Esophagus mucosa (tissue), 1 donor: ENCODE measurements around the gene CHRNE. TPM values are rescaled to one million over a fixed set of nuclear protein-coding genes. Genes with fewer than 3 reads are reported as not detected.
"Not testable (repeated sequence)": the region's sequence is repeated elsewhere in the genome, so short reads cannot be mapped to it uniquely, and the experiment has no call there.

Source experiments
- ATAC-seq: fragments of 200-7000 bp; cut with Tn5 transposase; one replicate; pipeline ENCODE4 v1.9.1; 2020
- total RNA-seq: library from RNA; stranded (reverse); gene quantifications from one replicate; pipeline ENCODE4 v1.2.4, GENCODE V29; 2023
- donor health status: DM: yes; HTN: yes; CAD: no.

CHRNE gene
- total RNA-seq, 1 donor from 2014 or later: 0.32 TPM

DNA sequence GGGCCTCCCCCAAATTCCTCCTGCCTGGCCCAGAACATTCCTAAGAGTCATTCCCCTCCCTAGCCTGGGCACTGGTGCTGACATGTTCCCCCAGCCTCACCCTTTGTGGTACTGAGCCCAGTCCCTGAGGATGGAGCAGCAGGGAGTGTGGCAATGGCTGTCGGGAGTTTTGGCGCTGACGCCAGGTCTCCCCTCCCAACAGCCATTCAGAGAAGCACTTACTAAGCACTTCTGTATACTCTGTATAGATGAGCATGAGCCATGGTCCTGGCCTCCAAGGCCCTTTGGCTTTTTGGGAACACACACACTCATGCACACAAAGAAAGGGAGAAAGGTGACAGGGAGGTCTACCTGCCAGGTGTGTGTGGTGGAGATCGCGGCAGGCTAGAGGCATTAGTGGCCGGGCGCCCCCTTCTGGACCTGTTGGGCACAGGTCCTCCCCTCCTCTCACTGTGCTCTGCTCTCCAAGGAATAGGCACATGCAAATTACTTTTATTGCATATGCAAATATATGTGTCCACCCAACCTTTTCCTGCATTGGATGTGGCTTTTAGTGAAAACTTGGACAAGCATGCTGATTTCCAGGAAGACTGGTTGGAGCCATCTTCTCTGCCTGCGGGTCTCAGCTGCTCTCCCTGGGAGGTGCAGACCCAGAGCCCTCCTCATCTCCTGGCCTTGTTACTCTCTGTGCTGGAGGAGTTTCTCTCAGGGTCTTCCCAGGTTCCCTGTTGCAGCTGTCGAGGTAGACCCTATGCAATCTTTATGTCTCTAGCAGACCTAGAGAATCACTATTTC, 20.9 kb downstream of the CHRNE start:
- peak; percentile 84 for ATAC-seq

DNA sequence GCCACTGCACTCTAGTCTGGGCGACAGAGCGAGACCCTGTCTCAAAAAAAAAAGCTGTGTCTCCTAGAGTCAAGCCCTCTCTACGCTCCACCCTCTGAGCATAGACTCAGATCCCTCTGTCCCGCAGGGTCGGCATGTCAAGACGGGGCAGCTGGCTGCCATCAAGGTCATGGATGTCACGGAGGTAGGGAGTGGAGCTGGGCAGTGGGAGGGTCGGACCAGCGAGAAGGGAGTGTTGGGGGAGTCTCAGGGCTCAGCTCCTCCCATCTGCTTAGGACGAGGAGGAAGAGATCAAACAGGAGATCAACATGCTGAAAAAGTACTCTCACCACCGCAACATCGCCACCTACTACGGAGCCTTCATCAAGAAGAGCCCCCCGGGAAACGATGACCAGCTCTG, 22.0 kb downstream of the CHRNE start:
- no peak for ATAC-seq

DNA sequence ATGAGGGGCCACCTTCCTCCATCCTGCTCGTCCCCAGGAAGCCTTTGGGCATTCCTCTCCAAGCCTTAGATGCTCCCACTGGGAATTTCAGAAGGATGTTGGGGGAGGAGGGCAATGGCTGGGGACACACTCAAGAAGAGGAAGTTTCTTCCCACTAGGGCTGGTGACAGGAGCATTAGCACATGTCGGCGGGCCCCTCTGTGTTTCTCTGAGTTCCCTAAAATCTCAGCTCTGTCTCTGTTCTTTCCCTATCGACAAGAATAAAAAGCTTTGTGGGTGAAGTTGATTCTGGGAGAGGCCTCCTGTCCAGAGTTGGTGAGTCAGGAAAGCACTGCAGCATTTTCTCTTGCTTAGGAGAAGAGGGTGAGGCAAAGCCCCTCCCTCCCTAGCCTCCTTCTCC, 23.3 kb downstream of the CHRNE start:
- no peak for ATAC-seq

DNA sequence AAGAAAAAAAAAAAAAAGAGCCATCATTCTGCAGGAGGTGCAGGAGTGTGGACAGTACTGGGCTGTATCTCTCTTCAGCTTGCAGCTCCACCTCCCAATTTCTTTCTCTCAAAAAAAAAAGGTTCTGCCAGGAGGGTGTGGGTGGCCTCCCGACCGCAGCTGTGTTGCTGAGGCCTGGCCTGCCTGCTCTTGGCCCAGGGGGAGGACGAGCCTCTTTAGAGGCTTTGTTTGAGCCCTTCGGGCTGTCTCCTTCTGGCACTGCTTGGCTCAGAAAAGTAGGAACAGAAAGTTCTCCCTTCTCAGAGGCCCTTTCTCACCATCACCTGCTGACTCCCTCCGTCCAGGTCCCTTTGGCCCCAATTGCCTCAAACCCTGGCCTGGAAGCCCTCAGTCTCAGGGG, 25.8 kb downstream of the CHRNE start:
- ATAC-seq: no peak

DNA sequence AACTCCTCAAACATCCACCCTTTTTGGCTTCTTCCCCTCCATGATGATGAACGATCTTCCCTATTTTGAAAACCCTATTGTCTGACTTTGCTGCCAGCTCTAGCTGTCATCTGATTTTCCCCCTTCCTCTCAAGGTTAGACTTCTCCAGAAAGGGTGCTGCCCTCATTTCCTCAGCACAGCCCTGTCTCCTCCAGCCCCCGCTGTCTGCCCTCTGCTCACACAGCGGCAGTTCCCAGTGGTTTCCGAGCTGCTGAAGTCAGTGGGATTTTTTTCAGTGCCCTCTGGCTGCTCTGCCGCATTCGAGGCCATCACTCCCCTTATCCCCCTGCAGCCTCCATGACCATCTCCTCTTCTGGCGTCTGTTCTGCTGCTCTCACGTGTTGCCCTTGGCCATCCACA, 30.1 kb downstream of the CHRNE start:
- ATAC-seq: no peak

DNA sequence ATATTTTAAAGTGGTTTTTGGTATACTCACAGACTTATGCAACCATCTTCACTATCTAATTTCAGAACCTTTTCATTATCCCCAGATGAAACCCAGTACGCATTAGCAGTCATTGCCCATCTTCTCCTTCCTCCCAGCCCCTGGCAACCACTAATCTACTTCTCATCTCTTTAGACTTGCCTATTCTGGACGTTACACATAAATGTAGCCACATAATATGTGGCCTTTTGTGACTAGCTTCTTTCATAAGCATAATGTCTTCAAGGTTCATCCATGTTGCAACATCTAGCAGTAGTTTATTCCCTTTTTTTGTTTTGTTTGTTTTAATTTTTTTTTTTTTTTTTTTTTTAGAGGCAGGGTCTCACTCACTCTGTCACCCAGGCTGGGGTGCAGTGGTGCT, 32.0 kb downstream of the CHRNE start:
- ATAC-seq: no peak

DNA sequence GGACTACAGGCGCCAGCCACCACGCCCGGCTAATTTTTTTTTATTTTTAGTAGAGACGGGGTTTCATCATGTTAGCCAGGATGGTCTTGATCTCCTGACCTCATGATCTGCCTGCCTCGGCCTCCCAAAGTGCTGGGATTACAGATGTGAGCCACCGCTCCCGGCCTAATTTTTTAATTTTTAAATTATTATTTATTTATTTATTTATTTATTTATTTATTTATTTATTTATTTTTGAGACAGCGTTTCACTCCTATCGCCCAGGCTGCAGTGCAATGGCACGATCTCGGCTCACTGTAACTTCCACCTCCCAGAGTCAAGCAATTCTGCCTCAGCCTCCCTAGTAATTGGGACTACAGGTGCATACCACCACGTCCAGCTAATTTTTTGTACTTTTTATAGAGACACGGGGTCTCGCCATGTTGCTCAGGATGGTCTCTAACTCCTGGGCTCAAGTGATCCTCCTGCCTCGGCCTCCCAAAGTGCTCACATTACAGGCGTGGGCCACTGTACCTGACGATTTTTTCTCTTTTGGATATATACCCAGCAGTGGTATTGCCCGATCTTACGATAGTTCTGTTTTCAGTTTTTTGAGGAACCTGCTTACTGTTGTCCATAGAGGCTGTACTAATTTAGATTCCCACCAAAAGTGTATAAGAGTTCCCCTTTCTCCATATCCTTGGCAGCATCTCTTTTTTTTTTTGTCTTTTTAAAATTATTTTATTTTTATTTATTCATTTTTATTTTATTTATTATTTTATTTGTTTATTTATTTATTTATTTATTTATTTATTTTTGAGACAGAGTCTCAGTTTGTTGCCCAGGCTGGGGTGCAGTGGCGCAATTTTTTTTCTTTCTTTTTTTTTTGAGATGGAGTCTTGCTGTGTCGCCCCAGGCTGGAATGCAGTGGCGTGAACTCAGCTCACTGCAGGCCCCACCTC, 33.6 kb downstream of the CHRNE start:
- ATAC-seq: not testable (repeated sequence)

DNA sequence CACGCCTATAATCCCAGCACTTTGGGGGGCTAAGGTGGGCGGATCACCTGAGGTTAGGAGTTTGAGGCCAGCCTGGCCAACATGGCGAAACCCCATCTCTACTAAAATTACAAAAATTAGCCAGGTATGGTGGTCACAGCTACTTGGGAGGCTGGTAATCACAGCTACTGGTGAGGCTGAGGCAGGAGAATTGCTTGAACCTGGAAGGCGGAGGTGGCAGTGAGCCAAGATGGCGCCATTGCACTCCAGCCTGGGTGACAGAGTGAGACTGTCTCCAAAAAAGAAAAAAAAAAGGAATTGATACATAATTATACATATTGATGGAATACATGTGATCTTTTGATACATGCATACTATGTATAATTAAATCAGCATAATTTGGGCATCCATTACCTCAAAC, 35.4 kb downstream of the CHRNE start:
- ATAC-seq: not testable (repeated sequence)

DNA sequence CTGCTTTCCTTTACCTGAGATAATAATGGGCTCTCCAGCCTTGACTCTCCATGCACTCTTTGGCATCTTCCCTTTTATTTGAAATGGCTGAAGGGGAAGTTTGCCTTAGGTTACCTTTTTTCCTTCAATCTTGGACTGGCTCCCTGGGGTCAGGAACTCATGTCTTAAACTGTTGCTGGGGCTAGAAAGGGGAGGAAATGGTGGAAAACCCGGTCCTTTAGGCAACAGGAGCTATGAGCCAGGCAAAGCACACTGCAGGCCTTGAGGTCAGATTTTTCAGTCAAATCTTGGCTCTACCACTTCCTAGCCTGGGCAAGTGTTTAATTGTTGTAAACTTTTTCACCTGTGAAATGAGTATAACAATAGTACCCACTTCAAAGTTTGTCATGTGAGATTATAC, 39.6 kb downstream of the CHRNE start:
- ATAC-seq: no peak

DNA sequence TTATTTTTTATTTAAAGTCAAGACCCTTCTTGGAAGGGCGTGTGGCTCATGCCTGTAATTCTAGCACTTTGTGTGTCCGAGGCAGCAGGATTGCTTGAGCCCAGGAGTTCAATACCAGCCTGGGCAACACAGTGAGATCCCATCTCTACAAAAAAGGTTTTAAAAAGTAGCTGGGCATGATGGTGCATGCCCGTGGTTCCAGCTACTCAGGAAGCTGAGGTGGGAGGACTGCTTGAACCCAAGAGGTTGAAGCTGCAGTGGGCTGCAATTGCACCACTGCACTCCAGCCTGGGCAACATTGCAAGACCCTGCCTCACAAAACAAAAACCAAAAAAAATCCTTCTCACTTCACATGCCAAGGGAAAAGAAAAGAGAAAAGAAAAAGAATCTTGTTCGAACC, 40.2 kb downstream of the CHRNE start:
- ATAC-seq: no peak

DNA sequence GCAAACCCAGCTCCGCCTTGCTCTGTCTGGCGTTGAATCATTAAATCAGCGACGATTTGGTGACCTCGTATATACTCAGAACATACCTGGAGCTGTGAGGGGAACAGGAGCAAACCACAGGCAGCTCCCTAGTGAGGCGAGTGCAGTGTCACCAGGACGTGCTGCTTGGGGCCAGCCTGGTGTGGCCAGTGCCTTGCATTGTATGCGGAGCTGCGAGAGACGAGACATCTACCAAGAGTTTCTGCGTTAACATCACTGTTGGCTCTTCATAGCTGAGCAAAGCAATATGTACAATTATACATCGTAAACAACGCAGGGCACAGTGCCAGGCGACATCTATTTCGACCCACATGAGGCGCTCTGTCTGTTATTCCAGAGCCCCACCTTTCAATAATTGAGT, 41.8 kb downstream of the CHRNE start:
- no peak for ATAC-seq

DNA sequence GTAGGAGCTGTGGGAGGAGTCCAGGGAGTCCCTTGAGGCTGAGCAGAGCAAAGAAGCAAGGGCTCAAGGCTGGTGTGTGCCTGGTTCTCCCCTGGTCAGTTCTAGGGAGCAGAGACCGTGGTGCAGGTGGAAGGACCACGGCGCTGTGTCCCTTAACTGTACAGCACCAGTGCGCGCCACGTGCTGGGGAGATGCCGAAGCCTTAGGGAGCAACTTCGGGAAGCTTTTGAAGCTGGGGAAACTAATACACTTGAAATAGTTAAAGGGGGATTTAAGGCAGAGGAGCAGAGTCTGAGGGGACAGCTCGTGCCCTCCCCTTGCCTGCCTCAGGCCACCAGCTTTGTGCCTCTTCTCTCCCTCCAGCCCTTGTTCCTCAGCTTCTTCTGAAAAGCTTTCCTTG, 42.2 kb downstream of the CHRNE start:
- no peak for ATAC-seq

DNA sequence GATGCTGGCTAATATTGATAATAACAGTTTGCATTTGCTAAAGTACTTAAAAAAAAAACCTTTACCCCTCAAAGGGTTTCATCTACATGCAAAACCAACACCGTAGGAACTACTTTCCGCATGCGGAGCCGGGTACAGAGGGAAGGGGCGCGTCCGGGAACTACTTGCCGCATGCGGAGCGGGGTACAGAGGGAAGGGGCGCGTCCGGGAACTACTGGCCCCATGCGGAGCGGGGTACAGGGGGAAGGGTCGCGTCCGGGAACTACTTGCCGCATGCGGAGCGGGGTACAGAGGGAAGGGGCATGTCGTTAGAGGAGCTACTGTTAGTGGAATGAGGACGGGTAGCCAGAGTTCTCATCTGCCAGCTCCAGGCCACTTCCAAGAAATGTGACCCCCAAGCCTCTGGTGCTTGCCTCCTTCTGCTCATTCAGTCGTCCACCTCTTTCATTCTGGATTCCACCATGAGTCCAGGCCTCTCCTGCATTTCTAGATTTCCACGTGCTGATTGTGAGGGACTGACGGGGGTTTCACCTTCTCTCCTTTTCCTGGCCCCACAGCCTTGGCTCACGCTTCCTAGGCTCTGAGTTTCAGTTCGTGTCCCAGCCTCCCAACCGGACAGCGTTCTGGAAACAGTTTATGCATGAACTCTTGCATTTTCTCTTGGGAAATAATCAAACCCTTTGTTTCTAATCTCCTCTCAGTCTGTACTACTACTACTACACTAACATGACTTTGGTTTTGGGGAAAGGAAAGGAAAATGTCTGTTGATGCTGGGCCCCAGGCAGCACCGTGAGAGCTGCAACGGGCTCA, 42.9 kb downstream of the CHRNE start:
- no peak for ATAC-seq

DNA sequence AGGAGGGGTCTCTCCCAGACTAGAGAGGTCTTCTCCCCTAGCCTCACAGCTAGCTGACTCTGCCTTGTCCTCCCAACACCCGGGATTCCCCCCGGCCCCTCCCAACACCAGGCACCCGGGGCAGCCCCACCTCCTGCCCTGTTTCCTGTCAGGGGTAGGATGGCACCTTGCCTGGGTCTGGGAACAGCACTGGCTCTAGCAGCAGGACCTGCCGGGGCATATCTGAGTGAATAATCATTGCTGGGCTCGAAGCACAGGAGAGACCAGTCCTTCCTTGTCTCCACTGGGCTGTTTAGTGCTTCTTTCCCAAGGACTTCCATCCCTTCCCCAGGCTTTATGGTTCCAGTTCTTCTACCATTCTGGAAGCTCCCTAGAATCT, 44.0 kb downstream of the CHRNE start:
- peak; percentile 88 for ATAC-seq

DNA sequence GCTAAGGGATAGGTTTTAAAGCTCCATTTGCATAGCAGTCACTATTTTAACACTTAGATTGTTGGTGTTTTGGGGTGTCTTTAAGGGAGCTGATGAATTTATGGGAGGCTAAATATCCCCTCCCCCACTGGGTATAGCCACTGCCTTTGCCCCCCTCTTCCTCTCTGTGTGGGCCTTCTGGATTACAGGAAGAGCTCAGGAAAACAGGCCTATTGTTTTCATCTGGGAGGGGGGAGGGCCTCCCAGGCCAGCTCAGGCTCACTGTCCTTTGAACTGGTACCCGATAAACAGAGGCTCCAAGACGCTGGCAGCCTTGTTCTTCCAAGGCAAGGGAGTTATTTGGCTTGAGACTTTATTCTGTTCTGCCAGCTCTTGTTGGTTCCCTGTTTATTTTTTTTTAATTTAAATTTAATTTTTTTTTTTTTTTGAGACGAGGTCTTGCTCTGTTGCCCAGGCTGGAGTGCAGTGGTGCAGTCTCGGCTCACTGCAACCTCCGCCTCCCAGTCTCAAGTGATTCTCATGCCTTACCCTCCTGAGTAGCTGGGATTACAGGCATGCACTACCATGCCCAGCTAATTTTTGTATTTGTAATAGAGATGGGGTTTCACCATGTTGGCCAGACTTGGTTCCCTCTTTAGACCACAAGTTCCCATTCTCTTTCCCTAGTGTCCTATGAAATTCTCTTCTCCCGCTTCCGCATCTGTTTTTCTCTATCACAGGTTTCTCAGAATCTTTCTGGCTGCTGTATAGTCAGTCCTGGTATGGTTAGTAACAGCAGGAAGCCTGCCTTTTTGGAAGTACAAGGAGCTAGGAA, 44.6 kb downstream of the CHRNE start:
- no peak for ATAC-seq

DNA sequence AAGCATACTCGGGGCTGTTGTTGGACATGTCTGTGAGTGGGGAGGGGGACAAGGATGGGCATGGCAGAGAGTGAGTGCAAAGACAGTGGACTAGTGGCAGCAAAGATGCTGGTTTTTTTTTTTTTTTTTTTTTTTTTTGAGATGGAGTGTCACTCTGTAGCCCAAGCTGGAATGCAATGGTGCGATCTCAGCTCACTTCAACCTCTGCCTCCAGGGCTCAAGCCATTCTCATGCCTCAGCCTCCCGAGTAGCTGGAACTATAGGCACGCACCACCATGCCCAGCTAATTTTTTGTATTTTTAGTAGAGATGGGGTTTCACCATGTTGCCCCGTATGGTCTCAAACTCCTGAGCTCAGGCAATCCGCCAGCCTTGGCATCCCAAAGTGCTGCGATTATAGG, 45.6 kb downstream of the CHRNE start:
- ATAC-seq: not testable (repeated sequence)

DNA sequence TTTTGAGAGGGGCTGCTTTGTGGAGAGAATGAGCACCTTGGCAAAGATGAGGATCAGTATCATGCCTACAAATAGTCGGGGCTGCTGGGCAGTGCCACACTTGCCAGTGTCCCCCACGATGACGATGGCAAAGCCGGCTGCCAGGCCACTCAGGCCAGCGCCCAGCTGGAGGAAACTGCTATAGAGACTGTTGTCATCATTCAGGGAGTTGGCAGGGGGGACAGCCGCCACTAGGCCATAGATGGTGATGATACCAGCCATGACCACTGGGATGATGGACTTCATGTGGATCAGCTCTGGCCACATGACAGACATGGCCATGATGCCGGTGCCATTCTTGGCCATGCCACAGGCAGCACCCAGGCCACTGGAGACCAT, 46.0 kb downstream of the CHRNE start:
- ATAC-seq: no peak

DNA sequence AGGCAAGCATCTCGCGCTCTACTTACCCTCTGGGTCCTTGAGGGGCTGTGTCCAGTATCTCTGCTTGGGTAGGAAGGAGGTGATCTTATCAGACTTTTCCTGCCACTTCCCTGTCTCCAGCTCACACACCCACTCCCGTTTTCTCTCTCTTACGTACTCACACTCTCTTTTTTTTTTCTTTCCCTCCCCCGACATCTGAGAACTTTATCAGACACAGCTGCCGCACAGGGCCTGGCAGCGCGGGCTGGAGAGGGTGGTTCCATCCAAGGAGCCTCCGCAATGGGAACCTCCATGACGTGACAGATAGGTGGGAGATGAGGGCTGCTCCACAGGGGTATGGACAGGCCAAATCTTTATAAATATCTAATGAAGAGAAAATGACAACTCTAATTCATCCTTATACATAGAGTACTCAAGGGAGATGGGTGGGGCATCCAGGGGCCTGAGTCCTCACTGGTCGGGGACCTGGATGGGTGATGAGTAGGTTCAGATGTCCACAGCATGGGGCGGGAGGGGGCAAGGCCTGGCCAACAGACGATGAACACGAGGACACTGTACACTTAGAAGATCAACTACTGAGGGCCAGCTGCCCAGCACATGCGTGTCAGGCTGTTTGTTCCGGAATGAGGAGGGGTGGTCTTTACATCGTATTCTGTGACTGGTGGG, 46.5 kb downstream of the CHRNE start:
- ATAC-seq: no peak

DNA sequence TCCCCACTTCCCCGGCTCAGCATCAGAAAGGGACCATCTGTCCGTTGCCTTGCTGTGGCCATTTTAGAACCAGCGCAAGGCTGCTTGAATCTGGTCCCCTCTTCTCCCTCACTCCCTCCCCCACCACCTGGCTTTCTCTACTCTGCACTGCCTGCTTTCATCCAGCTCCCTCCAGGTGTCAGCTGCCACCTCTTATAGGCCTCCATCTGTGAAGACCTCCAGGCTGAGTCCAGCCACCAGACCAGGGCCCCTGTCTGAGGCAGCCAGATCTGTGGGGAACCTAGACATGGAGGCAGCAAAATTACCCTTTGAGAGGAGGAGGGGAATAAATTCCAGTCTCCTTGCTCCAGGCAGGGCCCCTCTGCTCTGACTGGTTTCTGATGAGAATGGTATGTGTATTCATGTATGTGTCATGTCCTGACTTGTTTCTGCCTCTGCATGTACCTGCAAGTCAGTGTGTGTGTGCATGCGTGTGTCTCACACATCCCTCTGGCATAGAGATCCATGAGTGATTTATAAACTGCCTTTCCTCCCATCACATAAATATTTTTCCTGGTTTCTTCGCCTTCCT, 48.7 kb downstream of the CHRNE start:
- ATAC-seq: peak; percentile 79

DNA sequence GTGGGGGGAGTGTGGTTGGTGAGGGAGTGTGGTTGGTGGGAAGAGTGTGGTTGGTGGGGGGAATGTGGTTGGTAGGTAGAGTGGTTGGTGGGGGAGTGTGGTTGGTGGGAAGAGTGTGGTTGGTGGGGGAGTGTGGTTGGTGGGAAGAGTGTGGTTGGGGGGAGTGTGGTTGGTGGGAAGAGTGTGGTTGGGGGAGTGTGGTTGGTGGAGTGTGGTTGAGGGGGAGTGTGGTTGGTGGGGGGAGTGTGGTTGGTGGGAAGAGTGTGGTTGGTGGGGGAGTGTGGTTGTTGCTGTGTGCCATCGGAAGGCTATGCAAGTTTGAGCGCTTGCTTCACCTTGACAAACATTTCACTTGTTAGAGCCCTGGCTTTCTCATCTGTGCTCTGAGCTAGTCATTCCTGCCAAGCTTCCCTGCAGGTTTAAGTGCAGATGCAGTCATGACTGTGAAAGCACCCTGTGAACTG, 49.7 kb downstream of the CHRNE start:
- ATAC-seq: peak; percentile 37

DNA sequence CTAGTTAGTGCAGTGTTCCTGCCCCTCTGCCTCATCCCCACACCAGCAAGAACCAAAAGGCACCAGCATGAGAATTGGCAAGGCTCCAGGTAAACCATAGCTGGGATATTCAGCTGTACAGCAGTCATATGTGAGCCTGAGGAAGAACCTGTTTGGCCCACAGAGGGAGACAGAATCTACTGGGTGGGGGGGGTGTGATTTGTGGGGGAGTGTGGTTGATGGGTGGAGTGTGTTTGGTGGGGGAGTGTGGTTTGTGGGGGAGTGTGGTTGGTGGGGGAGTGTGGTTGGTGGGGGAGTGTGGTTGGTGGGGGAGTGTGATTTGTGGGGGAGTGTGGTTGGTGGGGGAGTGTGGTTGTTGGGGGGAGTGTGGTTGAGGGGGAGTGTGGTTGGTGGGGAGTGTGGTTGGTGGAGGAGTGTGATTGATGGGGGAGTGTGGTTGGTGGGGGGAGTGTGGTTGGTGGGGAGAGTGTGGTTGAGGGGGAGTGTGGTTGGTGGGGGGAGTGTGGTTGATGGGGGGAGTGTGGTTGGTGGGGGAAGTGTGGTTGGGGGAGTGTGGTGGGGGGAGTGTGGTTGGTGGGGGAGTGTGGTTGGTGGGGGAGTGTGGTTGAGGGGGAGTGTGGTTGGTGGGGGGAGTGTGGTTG, 50.2 kb downstream of the CHRNE start:
- ATAC-seq: no peak
